Right ventricle myocardium superior (tissue), 1 donor: ENCODE measurements around the gene PPP1CA. TPM values are rescaled to one million over a fixed set of nuclear protein-coding genes. Genes with fewer than 3 reads are reported as not detected.

Experiments
- ATAC-seq: fragments of 200-7000 bp; cut with Tn5 transposase; one replicate; pipeline ENCODE4 v1.9.1; 2020; ENCODE audit warnings: mild to moderate bottlenecking; ENCODE audit not compliant: poor library complexity
- DNase-seq: peaks from one replicate; pipeline ENCODE4 v3.0.0-alpha.2; 2020
- intact Hi-C: fragments of 100-400 bp; cut with DNase I; formaldehyde crosslinking; loops from one replicate; pipeline ENCODE4 v1.11.2; 2022
- total RNA-seq: library from RNA; stranded (reverse); fragmentation: NEBNext Ultra II Directional; extraction: Animal tissue kit (Norgen Biotek cat#: 25700); gene quantifications from one replicate; pipeline ENCODE4 v1.2.1, GENCODE V29; 2021
- donor health status: DM: no; HTN: yes; CAD: no; lungs with severe emphysema.

PPP1CA gene
- total RNA-seq, 1 donor from 2014 or later, result 103 TPM

- intact Hi-C loops, result no loop called here
- DNase-seq, result no peak
- no peak for ATAC-seq
Measured at GRCh38 chr11:67395555-67396258, 6.0 kb downstream of the PPP1CA start.

- no peak for DNase-seq
- intact Hi-C loops, result loop anchor here (5.0 kb wide), 1 partner anchor 113 kb away; the partner anchor contains the start of genes CDK2AP2 and PITPNM1
- no peak for ATAC-seq
Measured at GRCh38 chr11:67393990-67394389, 7.7 kb downstream of the PPP1CA start.

GRCh38 chr11:67393437-67393836 is 8.2 kb downstream of the PPP1CA start:
- DNase-seq (no peak), ATAC-seq (no peak)
- intact Hi-C loops, result loop anchor here (5.0 kb wide), 1 partner anchor 114 kb away; the partner anchor contains the start of genes CDK2AP2 and PITPNM1

- intact Hi-C loops, result loop anchor here (5.0 kb wide), 1 partner anchor 115 kb away; the partner anchor contains the start of genes CDK2AP2 and PITPNM1
- DNase-seq, result no peak
- ATAC-seq, result no peak
Measured at GRCh38 chr11:67392183-67392715, 9.4 kb downstream of the PPP1CA start.

- intact Hi-C loops, result loop anchor here (5.0 kb wide), 1 partner anchor 116 kb away; the partner anchor contains the start of genes CDK2AP2 and PITPNM1
- DNase-seq (peak; percentile 98), ATAC-seq (peak; percentile 93)
Measured at GRCh38 chr11:67391304-67392182, 10.1 kb downstream of the PPP1CA start, which contains the start of gene RAD9A. Gene RAD9A, plus strand, starts transcription at chr11:67391986. Its CDS starts 59 bp downstream, at chr11:67392045.

GRCh38 chr11:67390947-67391303 is 10.7 kb downstream of the PPP1CA start:
- ATAC-seq, result no peak
- intact Hi-C loops, result loop anchor here (5.0 kb wide), 1 partner anchor 116 kb away; the partner anchor contains the start of genes CDK2AP2 and PITPNM1

GRCh38 chr11:67389477-67389876 is 12.2 kb downstream of the PPP1CA start:
- intact Hi-C loops, result no loop called here
- peak; percentile 21 for ATAC-seq
- DNase-seq, result peak; percentile 61

More at GRCh38 chr11:67390947-67391303, 10.7 kb downstream of the PPP1CA start:
- DNase-seq, result no peak

- intact Hi-C loops, result no loop called here
Measured at GRCh38 chr11:67387518-67387917, 14.1 kb downstream of the PPP1CA start.

GRCh38 chr11:67387069-67387468 is 14.6 kb downstream of the PPP1CA start:
- ATAC-seq (no peak), DNase-seq (no peak)
- intact Hi-C loops, result no loop called here

More at GRCh38 chr11:67387518-67387917, 14.1 kb downstream of the PPP1CA start:
- DNase-seq (no peak), ATAC-seq (no peak)

- intact Hi-C loops, result loop anchor here (5.0 kb wide), 1 partner anchor 38 kb away; no protein-coding TSS in a partner anchor
- peak; percentile 13 for ATAC-seq
- no peak for DNase-seq
Measured at GRCh38 chr11:67384851-67385366, 16.7 kb downstream of the PPP1CA start.

- ATAC-seq, result peak; percentile 89
- intact Hi-C loops, result loop anchor here (2.0 to 5.0 kb wide), 2 partner anchors 26 to 35 kb away; no protein-coding TSS in a partner anchor
Measured at GRCh38 chr11:67382276-67383136, 19.2 kb downstream of the PPP1CA start.

GRCh38 chr11:67381244-67381972 is 20.2 kb downstream of the PPP1CA start:
- intact Hi-C loops, result loop anchor here (5.0 kb wide), 1 partner anchor 34 kb away; no protein-coding TSS in a partner anchor
- DNase-seq, result no peak
- no peak for ATAC-seq

More at GRCh38 chr11:67382276-67383136, 19.2 kb downstream of the PPP1CA start:
- DNase-seq, result peak; percentile 88

- intact Hi-C loops, result loop anchor here (5.0 kb wide), 1 partner anchor 32 kb away; no protein-coding TSS in a partner anchor
- DNase-seq (no peak), ATAC-seq (no peak)
Measured at GRCh38 chr11:67379061-67380058, 22.3 kb downstream of the PPP1CA start.

- no peak for DNase-seq
- intact Hi-C loops, result no loop called here
- ATAC-seq, result no peak
Measured at GRCh38 chr11:67378544-67378943, 23.1 kb downstream of the PPP1CA start.

GRCh38 chr11:67376873-67377808 is 24.5 kb downstream of the PPP1CA start:
- ATAC-seq, result no peak
- intact Hi-C loops, result no loop called here
- no peak for DNase-seq
